Stimulated activated CD4-positive, alpha-beta T cell treated with anti-CD3 and anti-CD28 coated beads, Interleukin-4, amount 100 ng/mL, for 48 hours (primary cell): Measurements from ENCODE around the gene RBFOX1.

ENCODE experiments used
- DNase-seq, 2 donors: peaks; one replicate each; pipeline ENCODE4 v3.0.0-alpha.2; 2020; ENCODE audit warnings: low read depth in 2 of 2

RBFOX1 gene

DNA sequence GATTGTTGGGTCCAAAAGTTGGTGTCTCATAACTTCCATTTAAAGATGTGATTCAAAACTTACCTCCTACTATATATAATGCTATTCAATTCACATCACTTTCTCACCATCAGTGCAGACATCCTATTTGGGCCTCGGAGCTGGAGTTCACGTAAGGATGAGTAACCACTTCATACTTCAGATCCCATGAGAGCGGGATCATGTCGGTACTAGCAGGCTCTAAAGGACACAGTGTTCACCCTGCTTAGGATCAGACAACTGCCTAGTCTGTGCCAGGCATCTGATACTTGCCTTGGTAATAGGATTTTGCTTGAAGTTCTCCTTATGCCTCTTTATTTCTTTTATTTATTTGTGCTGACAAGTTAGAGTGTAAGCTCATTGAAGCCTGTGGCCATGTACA, 39.5 kb downstream of the RBFOX1 start:
- DNase-seq: no peak

DNA sequence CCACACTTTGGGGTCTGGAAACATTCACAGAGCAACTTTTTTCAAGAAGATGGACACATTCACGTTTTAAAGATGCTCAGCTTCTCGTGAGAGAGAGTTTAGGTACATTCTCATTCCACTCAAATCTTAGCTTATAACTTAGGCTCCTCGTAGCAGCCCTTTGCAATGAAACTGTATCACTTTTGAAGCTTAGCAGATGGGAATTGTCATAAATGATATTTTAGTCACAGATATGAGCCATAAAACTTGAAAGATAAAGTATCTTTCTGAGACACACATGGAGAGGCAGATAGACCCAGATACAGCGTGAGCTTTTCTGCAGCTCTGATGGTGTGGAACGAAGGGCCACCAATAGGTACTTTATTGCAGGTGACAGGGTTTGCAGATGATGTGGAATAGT, 41.1 kb downstream of the RBFOX1 start:
- DNase-seq: no peak

- DNase-seq: no peak
Measured at GRCh38 chr16:7374614-7375174, 42.0 kb downstream of the RBFOX1 start.

GRCh38 chr16:7376227-7376626, 43.6 kb downstream of the RBFOX1 start:
- no peak for DNase-seq

DNA sequence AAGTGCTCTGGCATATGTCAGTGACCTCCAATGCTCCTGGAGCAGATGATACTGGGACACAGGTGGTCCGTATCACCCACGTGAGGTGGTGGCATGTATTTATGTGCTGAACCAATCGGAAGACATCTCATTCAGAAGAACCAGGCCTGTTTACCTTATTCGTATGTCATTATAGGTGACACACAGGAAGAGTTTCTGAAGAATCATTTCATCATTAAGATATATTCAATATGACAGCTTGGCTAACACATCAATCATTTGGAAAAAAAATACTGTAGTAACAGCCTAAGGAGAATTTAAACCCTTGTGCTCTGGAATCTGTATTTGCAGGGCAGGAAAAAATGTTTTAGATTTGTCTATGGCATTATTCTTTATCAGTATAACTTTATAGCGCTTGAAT, 44.6 kb downstream of the RBFOX1 start:
- DNase-seq: no peak

DNA sequence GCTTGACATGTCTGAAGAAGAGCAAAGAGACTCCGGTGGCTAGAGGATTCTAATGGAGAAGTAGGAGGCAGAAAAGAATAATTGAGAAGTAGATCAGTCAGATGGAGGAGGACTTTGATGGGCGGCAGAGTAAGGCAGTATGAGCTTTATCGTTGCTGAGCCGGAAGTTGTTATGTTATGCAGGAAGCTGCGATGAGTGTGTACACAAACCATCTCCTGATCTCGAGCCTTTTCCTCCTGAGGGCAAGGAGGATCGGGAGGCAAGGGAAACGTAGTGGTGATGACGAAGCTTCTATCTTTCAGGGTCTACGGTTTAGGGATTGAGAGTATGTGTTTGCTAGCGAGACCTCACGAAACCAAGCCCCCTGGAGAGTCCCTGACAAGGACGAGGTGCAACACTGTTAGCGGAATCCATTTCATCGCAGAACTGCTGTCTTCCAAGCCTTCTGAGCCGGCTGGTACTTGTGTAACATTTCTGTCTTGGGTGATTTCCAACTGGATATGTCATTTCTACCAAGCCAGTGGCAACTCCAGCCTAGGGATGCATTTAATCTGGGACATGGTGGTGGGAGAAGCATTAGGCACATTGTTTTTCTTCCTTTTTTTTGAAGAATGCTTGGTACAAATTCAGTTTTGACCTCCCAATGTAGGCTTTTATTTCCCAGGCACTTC, 45.5 kb downstream of the RBFOX1 start:
- no peak for DNase-seq

- no peak for DNase-seq
Measured at GRCh38 chr16:7380441-7380840, 47.8 kb downstream of the RBFOX1 start.

DNA sequence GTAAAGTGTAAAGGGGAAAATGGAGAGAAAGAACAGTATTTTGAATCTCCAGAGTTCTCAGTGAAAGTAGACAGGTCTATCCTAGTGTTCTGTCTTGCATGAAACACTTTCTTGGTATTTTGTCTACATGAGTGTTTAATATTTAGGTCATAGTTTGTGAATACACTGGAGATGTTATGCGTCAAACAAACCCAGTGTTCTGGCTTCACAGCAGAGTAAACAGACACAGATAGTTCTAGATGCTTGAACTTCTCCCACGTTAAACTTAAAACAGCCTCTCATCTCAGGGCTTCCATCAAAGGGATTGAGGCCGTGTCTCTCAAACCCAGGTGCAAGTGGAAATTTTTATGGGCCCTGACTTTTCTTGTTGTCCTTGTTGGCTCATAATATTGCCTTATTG, 48.3 kb downstream of the RBFOX1 start:
- no peak for DNase-seq

- DNase-seq: no peak
Measured at GRCh38 chr16:7381671-7382070, 49.0 kb downstream of the RBFOX1 start.

GRCh38 chr16:7382521-7382920, 49.9 kb downstream of the RBFOX1 start:
- no peak for DNase-seq

GRCh38 chr16:7390974-7391373, 58.3 kb downstream of the RBFOX1 start:
- DNase-seq: no peak

- DNase-seq: no peak
Measured at GRCh38 chr16:7391694-7392093, 59.0 kb downstream of the RBFOX1 start.

- DNase-seq: no peak
Measured at GRCh38 chr16:7392206-7392605, 59.6 kb downstream of the RBFOX1 start.

DNA sequence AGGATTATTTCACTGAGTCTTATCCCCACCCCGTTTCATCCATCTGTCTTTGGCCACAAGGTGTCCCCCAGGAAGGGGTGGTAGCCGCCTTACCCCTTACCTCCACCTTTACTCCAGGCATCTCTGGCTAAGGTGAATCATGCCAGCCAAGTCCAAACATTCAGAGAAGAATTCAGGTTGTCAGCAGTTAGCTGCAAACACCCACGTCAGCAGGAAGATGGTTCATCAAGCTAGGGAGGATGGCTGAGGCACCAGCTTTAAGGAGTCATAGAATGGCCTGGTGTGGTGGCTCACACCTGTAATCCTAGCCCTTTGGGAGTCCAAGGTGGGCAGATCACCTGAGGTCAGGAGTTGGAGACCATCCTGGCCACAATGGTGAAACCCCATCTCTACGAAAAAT, 61.0 kb downstream of the RBFOX1 start:
- DNase-seq: no peak

DNA sequence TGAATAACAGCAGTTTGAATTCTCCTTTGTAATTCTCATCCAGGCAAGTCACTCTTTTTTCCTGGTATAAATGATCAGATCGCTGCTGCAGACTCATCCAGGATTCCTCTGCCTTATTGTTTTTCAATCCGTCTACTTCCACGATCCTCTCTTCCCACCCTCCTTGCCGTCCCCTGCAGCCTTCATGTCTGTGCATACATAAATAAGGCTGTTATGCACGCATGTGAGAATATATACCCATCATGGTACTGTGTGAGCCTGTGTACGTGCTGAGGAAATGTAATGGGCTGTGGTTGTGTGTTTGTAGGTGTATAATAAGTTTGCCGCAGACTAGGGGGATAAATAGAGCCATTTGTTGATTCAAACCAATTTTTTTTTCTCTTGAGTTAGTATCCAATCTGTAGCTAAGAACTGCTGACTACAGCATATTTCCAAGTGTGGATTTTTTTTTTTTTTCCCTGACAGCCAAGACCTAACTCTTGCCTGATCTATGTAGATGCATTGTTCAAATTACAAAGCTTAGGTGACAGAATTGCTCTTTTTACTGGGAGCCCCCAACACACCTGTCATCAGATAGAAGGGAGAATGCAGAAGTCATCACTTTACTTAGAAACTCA, 62.2 kb downstream of the RBFOX1 start:
- DNase-seq: no peak

DNA sequence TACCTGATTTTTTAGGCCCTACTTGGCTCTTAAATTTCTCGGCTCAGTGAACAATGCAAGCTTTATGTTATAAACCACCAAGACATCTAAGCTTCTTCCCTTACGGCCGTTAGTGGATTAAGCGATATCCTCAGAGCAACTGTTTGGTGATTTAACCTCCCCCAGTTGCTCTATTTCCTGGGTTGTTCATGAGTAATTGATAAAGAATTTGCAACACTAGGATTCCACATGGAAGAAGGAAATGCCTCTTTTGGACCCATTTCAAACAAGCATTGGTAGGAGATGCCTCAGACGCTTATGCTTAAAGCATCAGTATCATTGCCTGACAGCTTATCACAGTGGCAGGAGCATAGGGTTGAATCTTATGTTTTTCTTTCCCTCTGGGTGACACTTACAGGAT, 65.3 kb downstream of the RBFOX1 start:
- no peak for DNase-seq

GRCh38 chr16:7398536-7398935, 65.9 kb downstream of the RBFOX1 start:
- no peak for DNase-seq

GRCh38 chr16:7399296-7399695, 66.7 kb downstream of the RBFOX1 start:
- no peak for DNase-seq

- no peak for DNase-seq
Measured at GRCh38 chr16:7400117-7400890, 67.7 kb downstream of the RBFOX1 start.

DNA sequence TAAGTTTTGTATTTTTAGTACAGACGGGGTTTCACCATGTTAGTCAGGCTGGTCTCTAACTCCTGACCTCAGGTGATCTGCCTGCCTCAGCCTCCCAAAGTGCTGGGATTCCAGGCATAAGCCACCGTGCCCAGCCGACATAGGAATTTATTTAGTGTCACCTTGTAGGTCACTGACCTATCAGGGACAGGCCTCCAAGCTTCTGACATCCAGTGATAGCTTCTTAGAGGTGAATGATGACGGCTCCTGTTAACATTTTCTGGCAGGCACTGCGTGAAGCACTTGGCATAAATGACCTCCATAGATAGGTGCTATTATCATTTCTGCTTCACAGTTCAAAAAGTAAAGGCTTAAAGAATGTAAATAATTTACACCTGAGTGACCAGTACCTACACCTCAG, 71.6 kb downstream of the RBFOX1 start:
- no peak for DNase-seq

GRCh38 chr16:7405166-7405565, 72.5 kb downstream of the RBFOX1 start:
- no peak for DNase-seq

GRCh38 chr16:7408700-7409365, 76.2 kb downstream of the RBFOX1 start:
- no peak for DNase-seq
